Measurements from ENCODE around the gene RFC5.
A peak's percentile ranks its signal among the peaks of the same experiment; 100 is the strongest.

The RFC5 gene

GRCh38 chr12:118061873-118062843, 45.7 kb downstream of the RFC5 start:
- peak overlapping the region; percentile 73 for H3K4me3 ChIP-seq (replicated peaks; ENCODE audit: low read depth, low read length)
- TF ChIP-seq CTCF (IDR thresholded peaks at IDR 0.05; ENCODE audit: low read length, missing control alignments) = no peak
- peak; percentile 54 for DNase-seq (ENCODE audit: low read depth)

GRCh38 chr12:118063576-118064391, 47.3 kb downstream of the RFC5 start:
- no peak for TF ChIP-seq CTCF (IDR thresholded peaks at IDR 0.05; ENCODE audit: low read length, missing control alignments)
- no peak overlapping the region for H3K4me3 ChIP-seq (replicated peaks; ENCODE audit: low read depth, low read length)
- DNase-seq (ENCODE audit: low read depth) = peak; percentile 37

- DNase-seq (ENCODE audit: low read depth) = no peak
- H3K4me3 ChIP-seq (replicated peaks; ENCODE audit: low read depth, low read length) = no peak overlapping the region
- peak; percentile 22 for TF ChIP-seq CTCF (IDR thresholded peaks at IDR 0.05; ENCODE audit: low read length, missing control alignments)
These were observed 48.1 kb downstream of the RFC5 start for GRCh38 chr12:118064608-118065007.

- DNase-seq (ENCODE audit: low read depth) = no peak
- H3K4me3 ChIP-seq (replicated peaks; ENCODE audit: low read depth, low read length) = no peak overlapping the region
These were observed 48.9 kb downstream of the RFC5 start for GRCh38 chr12:118065380-118065779.

GRCh38 chr12:118068445-118068844, 51.9 kb downstream of the RFC5 start:
- TF ChIP-seq CTCF (IDR thresholded peaks at IDR 0.05; ENCODE audit: low read length, missing control alignments) = no peak
- DNase-seq (ENCODE audit: low read depth) = no peak
- H3K4me3 ChIP-seq (replicated peaks; ENCODE audit: low read depth, low read length) = no peak overlapping the region

More at GRCh38 chr12:118065380-118065779, 48.9 kb downstream of the RFC5 start:
- no peak for TF ChIP-seq CTCF (IDR thresholded peaks at IDR 0.05; ENCODE audit: low read length, missing control alignments)

- H3K4me3 ChIP-seq (replicated peaks; ENCODE audit: low read depth, low read length) = no peak overlapping the region
- no peak for TF ChIP-seq CTCF (IDR thresholded peaks at IDR 0.05; ENCODE audit: low read length, missing control alignments)
- DNase-seq (ENCODE audit: low read depth) = no peak
These were observed 54.1 kb downstream of the RFC5 start for GRCh38 chr12:118070650-118071049.

Measured in fibroblast of pulmonary artery (primary cell).